CD4-positive, alpha-beta T cell (primary cell): ENCODE measurements around the gene STAC. TPM values are rescaled to one million over a fixed set of nuclear protein-coding genes. Genes with fewer than 3 reads are reported as not detected.

ENCODE experiments used
- ATAC-seq: fragments of 200-7000 bp; cut with Tn5 transposase; one replicate; pipeline ENCODE4 v1.10.0; 2022; ENCODE audit warnings: mild to moderate bottlenecking; ENCODE audit not compliant: poor library complexity
- CTCF ChIA-PET: fragments of 350-600 bp; sonication (Branson Sonifier 250); formaldehyde crosslinking; loops from one replicate; lab custom pipeline; 2021; ENCODE audit warnings: antibody characterized with exemption, inconsistent platforms; lab: Charles Lee
- POLR2A ChIA-PET: fragments of 350-600 bp; sonication (Branson Sonifier 250); formaldehyde crosslinking; loops from one replicate; lab custom pipeline; 2021; ENCODE audit warnings: antibody characterized with exemption, inconsistent platforms; lab: Charles Lee
- DNase-seq, 14 experiments: peaks; one replicate each; pipeline ENCODE4 v3.0.0-alpha.2; 2013 to 2020; ENCODE audit warnings: mixed read lengths in 2 of 14
- H3K27ac ChIP-seq, 2 donors: one replicate each; pipeline versions ENCODE4 v1.5.1 to v1.7.0; 2013; ENCODE audit warnings: low read length in 2 of 2, low read depth in 1 of 2, mild to moderate bottlenecking in 1 of 2
- H3K27me3 ChIP-seq, 2 experiments: 1 replicate in 1 of 2; 2 replicates in 1 of 2; pipeline versions ENCODE4 v1.6.1 to v1.7.0; 2013; ENCODE audit warnings: low read length in 2 of 2, control low read depth in 1 of 2, mild to moderate bottlenecking in 1 of 2, moderate library complexity in 1 of 2; ENCODE audit not compliant: insufficient read depth in 2 of 2, control insufficient read depth in 1 of 2
- H3K36me3 ChIP-seq: one replicate; pipeline ENCODE4 v1.6.1; 2013; ENCODE audit warnings: low read length, control low read depth; ENCODE audit not compliant: insufficient read depth
- H3K4me1 ChIP-seq: one replicate; pipeline ENCODE4 v1.6.1; 2013; ENCODE audit warnings: low read length, control low read depth; ENCODE audit not compliant: insufficient read depth
- H3K4me3 ChIP-seq: one replicate; pipeline ENCODE4 v1.5.1; 2013; ENCODE audit warnings: mild to moderate bottlenecking, low read length, moderate library complexity
- H3K9me3 ChIP-seq, 2 experiments: 1 replicate in 1 of 2; 2 replicates in 1 of 2; pipeline versions ENCODE4 v1.6.1 to v1.7.0; 2013; ENCODE audit warnings: low read length in 2 of 2, mild to moderate bottlenecking in 2 of 2, control low read depth in 1 of 2, moderate library complexity in 1 of 2; ENCODE audit not compliant: control insufficient read depth in 1 of 2, insufficient read depth in 1 of 2
- H3K27ac Mint-ChIP-seq: one replicate; pipeline ENCODE4 v1.8.0; 2020; ENCODE audit warnings: mixed read lengths
- H3K27me3 Mint-ChIP-seq: one replicate; pipeline ENCODE4 v1.8.0; 2021; ENCODE audit warnings: mixed read lengths
- H3K36me3 Mint-ChIP-seq: one replicate; pipeline ENCODE4 v1.8.0; 2021; ENCODE audit warnings: low read depth, mixed read lengths
- H3K4me1 Mint-ChIP-seq: one replicate; pipeline ENCODE4 v1.8.0; 2021; ENCODE audit warnings: low read depth, mixed read lengths
- H3K4me3 Mint-ChIP-seq: one replicate; pipeline ENCODE4 v1.8.0; 2020; ENCODE audit warnings: mild to moderate bottlenecking, mixed read lengths
- H3K9me3 Mint-ChIP-seq: one replicate; pipeline ENCODE4 v1.8.0; 2020; ENCODE audit warnings: mixed read lengths
- intact Hi-C, 2 experiments: fragments of 100-400 bp; cut with DNase I in 1 of 2; cut with micrococcal nuclease in 1 of 2; formaldehyde crosslinking; loops; one replicate each; pipeline versions ENCODE4 v1.15.1 to v1.9.0; 2023 to 2025; cut with DNase I, micrococcal nuclease
- total RNA-seq, 174 experiments: library from RNA in 2 of 174; stranded (reverse) in 2 of 174; gene quantifications; one replicate each; pipeline ENCODE4 v1.2.3 and lab custom pipeline; 2021 to 2026
- TF ChIP-seq, protein P1 (sequence below): fragments of 200-600 bp; IDR thresholded peaks from one replicate; pipeline ENCODE4 v1.8.0; 2022; ENCODE audit warnings: antibody characterized with exemption, mild to moderate bottlenecking

Gene STAC
- total RNA-seq, 2 experiments from 2014 or later, result not detected

DNA sequence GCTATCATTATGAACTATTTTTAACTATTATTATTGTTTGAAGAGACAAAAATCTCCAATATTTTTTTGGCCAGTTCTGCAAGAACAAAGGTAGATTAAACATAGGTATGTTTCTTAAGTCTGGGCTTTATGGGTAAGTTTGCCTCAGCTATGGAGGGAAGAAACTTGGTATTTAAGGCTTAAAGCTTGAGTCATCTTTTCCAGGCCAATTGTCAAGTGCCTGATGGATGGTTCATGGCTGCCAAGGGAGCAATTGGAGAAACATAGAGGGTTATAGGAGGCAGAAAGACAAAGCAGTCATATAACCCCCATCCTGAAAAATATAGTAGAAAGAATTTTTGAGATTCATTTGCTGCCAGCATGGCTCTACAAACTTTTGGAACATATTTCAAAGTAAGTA lies 7.2 kb upstream of the STAC start:
- TF ChIP-seq, protein P1, sequence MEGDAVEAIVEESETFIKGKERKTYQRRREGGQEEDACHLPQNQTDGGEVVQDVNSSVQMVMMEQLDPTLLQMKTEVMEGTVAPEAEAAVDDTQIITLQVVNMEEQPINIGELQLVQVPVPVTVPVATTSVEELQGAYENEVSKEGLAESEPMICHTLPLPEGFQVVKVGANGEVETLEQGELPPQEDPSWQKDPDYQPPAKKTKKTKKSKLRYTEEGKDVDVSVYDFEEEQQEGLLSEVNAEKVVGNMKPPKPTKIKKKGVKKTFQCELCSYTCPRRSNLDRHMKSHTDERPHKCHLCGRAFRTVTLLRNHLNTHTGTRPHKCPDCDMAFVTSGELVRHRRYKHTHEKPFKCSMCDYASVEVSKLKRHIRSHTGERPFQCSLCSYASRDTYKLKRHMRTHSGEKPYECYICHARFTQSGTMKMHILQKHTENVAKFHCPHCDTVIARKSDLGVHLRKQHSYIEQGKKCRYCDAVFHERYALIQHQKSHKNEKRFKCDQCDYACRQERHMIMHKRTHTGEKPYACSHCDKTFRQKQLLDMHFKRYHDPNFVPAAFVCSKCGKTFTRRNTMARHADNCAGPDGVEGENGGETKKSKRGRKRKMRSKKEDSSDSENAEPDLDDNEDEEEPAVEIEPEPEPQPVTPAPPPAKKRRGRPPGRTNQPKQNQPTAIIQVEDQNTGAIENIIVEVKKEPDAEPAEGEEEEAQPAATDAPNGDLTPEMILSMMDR, result no peak
- no peaks in the 10 kb centered on the region for H3K9me3 Mint-ChIP-seq

DNA sequence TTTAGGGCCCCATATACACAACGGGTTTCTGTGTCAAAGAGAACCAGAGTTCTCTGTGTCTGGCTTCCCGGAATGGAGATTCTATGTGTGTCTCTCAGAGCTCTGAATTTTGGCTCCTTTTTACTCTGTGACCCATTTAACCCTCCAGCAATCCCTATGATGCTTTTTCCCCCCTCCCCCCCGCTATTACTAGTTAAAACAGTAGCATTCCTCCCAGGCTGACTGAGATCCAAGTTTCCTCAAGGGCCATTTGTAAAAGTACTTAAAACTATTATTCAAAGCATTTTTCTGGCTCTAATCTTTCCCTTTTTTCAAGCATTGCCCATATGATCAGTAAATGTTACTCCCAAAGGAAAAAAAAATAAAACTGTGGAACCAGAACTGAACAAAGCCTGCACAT lies 6.6 kb upstream of the STAC start:
- no peak for DNase-seq
- no peaks in the 10 kb centered on the region for H3K9me3 ChIP-seq
- TF ChIP-seq, protein P1, result no peak
- intact Hi-C loops, result no loop called here
- H3K4me1 Mint-ChIP-seq, result no peaks in the 10 kb centered on the region
- H3K27ac ChIP-seq, result no peak overlapping the region
- no peaks in the 10 kb centered on the region for H3K36me3 ChIP-seq
- peaks cover 24% of the 10 kb centered on the region for H3K27me3 Mint-ChIP-seq
- peaks cover 0 to 2% of the 10 kb centered on the region in 2 experiments for H3K27me3 ChIP-seq
- H3K4me3 ChIP-seq, result no peak overlapping the region
- no peaks in the 10 kb centered on the region for H3K36me3 Mint-ChIP-seq
- no peak overlapping the region for H3K27ac Mint-ChIP-seq
- ATAC-seq, result no peak
- POLR2A ChIA-PET, result no interaction called here
- no peaks in the 10 kb centered on the region for H3K9me3 Mint-ChIP-seq
- H3K4me3 Mint-ChIP-seq, result no peak overlapping the region
- H3K4me1 ChIP-seq, result no peaks in the 10 kb centered on the region
- CTCF ChIA-PET, result no interaction called here

More for the DNA sequence above, 7.2 kb upstream of the STAC start:
- Mint-ChIP-seq H3K27ac (no peak overlapping the region), H3K36me3 (no peaks in the 10 kb centered on the region), H3K4me3 (no peak overlapping the region), H3K4me1 (no peaks in the 10 kb centered on the region), H3K27me3 (peaks cover 19% of the 10 kb centered on the region)
- Histone ChIP-seq H3K9me3 (no peaks in the 10 kb centered on the region), H3K4me3 (no peak overlapping the region), H3K36me3 (no peaks in the 10 kb centered on the region), H3K27ac (no peak overlapping the region), H3K4me1 (no peaks in the 10 kb centered on the region), H3K27me3 (no peaks in the 10 kb centered on the region)
- ChIA-PET POLR2A (no interaction called here), CTCF (interaction anchor here (1.6 kb wide), 1 partner anchor 13 kb away, joined by 3 read pairs; no protein-coding TSS in a partner anchor)
- DNase-seq (no peak), ATAC-seq (no peak)
- intact Hi-C loops, result no loop called here

DNA sequence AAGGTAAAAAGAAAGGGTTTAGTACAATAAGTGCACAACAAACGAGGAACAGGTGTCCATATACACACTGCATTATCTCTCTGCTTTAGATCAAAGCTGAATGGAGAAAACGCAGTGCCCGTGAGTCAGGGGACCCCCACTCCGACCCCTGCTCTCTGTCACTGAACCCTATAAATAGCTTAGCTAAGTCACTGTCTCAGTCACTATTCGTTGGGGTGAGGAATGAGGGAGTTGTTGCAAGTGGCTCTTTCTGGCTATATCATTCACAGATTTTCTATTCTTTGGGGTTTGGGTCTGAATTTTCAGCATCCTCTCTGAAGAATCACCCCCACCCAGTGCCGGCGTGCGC lies 458 bp upstream of the STAC start:
- DNase-seq, result no peak
- Histone ChIP-seq H3K9me3 (no peaks in the 10 kb centered on the region), H3K36me3 (no peaks in the 10 kb centered on the region), H3K27me3 (peaks cover 18 to 22% of the 10 kb centered on the region in 2 experiments), H3K4me1 (peaks cover 2% of the 10 kb centered on the region), H3K4me3 (no peak overlapping the region), H3K27ac (no peak overlapping the region)
- intact Hi-C loops, result no loop called here
- H3K27ac Mint-ChIP-seq, result no peak overlapping the region
- no peak for ATAC-seq
- POLR2A ChIA-PET, result no interaction called here
- no peak overlapping the region for H3K4me3 Mint-ChIP-seq
- CTCF ChIA-PET, result no interaction called here
- peaks cover 9% of the 10 kb centered on the region for H3K4me1 Mint-ChIP-seq
- H3K36me3 Mint-ChIP-seq, result no peaks in the 10 kb centered on the region
- TF ChIP-seq, protein P1, result no peak
- no peaks in the 10 kb centered on the region for H3K9me3 Mint-ChIP-seq
- H3K27me3 Mint-ChIP-seq, result peaks cover 65% of the 10 kb centered on the region
